Measurements from ENCODE around the gene VSIG10. TPM values are rescaled to one million over a fixed set of nuclear protein-coding genes. Genes with fewer than 3 reads are reported as not detected.
"Not testable (repeated sequence)": the region's sequence is repeated elsewhere in the genome, so short reads cannot be mapped to it uniquely, and the experiment has no call there.

VSIG10 gene
- total RNA-seq, 1 experiment from 2014 or later = 32.6 TPM

DNA sequence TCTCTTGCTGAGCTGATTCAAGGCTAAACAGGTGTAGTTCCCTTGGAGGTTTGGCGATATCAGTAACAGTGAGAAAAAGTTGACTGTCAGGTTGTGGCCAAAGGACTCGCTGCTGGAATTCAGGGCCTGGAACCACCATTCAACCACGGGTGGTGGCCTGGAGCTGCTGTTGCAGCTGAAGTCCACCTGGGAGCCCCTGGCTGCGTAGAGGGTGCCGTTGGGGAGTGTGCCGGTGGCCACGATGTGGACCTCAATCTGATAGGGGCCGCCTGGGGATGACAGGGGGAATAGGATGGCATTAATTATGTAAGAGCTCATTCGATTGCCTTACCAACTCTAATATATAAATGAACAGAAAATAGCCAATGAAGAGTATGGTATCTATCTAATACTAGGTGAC is 21.6 kb downstream of the VSIG10 start:
- no peaks in the 10 kb centered on the region for H3K27me3 ChIP-seq (replicated peaks; ENCODE audit: control insufficient read depth, insufficient read depth, low read length)
- ChIA-PET POLR2A (no interaction called here), CTCF (no interaction called here)
- no peaks in the 10 kb centered on the region for H3K4me1 Mint-ChIP-seq (ENCODE audit: low read depth, unreplicated experiment)
- no peaks in the 10 kb centered on the region for H3K36me3 ChIP-seq (ENCODE audit: control insufficient read depth, insufficient read depth, low read length)
- intact Hi-C loops (cut with micrococcal nuclease; ENCODE audit: unreplicated experiment) = no loop called here
- TF ChIP-seq, protein P1, sequence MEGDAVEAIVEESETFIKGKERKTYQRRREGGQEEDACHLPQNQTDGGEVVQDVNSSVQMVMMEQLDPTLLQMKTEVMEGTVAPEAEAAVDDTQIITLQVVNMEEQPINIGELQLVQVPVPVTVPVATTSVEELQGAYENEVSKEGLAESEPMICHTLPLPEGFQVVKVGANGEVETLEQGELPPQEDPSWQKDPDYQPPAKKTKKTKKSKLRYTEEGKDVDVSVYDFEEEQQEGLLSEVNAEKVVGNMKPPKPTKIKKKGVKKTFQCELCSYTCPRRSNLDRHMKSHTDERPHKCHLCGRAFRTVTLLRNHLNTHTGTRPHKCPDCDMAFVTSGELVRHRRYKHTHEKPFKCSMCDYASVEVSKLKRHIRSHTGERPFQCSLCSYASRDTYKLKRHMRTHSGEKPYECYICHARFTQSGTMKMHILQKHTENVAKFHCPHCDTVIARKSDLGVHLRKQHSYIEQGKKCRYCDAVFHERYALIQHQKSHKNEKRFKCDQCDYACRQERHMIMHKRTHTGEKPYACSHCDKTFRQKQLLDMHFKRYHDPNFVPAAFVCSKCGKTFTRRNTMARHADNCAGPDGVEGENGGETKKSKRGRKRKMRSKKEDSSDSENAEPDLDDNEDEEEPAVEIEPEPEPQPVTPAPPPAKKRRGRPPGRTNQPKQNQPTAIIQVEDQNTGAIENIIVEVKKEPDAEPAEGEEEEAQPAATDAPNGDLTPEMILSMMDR (IDR thresholded peaks at IDR 0.05; ENCODE audit: insufficient read depth in 1 of 2, low read depth in 1 of 2, low read length in 1 of 2, severe bottlenecking in 1 of 2, unreplicated experiment in 1 of 2) = no peak
- no peak for DNase-seq
- peaks cover 29% of the 10 kb centered on the region for H3K36me3 Mint-ChIP-seq (ENCODE audit: insufficient read depth, unreplicated experiment)
- no peak overlapping the region for H3K27ac Mint-ChIP-seq (ENCODE audit: unreplicated experiment)
- no peaks in the 10 kb centered on the region for H3K9me3 Mint-ChIP-seq (ENCODE audit: unreplicated experiment)
- 0 out of 2 replicates have a peak, but pooled peaks cover 3% of the 10 kb centered on the region for H3K4me1 ChIP-seq
- no peak overlapping the region for H3K4me3 ChIP-seq (ENCODE audit: low read depth, low read length)
- H3K9me3 ChIP-seq = no peaks in the 10 kb centered on the region
- no peak overlapping the region for H3K4me3 Mint-ChIP-seq (ENCODE audit: unreplicated experiment)
- BruUV-seq (replicated peaks) = no TSS peak
- no peaks in the 10 kb centered on the region for H3K27me3 Mint-ChIP-seq (ENCODE audit: insufficient read depth, unreplicated experiment)

DNA sequence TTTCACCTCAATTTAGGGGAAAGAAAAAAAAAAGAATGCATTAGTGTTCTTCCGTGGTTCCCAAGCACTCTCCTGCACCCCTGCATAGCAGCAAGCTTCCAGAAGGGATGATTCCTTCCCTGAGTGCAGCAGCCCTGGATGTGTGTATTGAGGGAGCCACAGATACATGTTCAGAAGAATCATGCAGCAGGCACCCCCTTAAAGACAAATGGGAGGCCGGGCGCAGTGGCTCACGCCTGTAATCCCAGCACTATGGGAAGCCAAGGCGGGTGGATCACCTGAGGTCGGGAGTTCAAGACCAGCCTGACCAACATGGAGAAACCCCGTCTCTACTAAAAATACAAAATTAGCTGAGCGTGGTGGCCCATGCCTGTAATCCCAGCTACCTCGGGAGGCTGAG is 22.3 kb downstream of the VSIG10 start:
- H3K4me1 Mint-ChIP-seq (ENCODE audit: low read depth, unreplicated experiment); H3K27me3 ChIP-seq (replicated peaks; ENCODE audit: control insufficient read depth, insufficient read depth, low read length); H3K9me3 Mint-ChIP-seq (ENCODE audit: unreplicated experiment); H3K4me1 ChIP-seq; BruUV-seq (replicated peaks); intact Hi-C loops (cut with micrococcal nuclease; ENCODE audit: unreplicated experiment); H3K27me3 Mint-ChIP-seq (ENCODE audit: insufficient read depth, unreplicated experiment); H3K4me3 ChIP-seq (ENCODE audit: low read depth, low read length); H3K36me3 ChIP-seq (ENCODE audit: control insufficient read depth, insufficient read depth, low read length); H3K27ac Mint-ChIP-seq (ENCODE audit: unreplicated experiment); DNase-seq; POLR2A ChIA-PET; H3K9me3 ChIP-seq; H3K4me3 Mint-ChIP-seq (ENCODE audit: unreplicated experiment); CTCF ChIA-PET: not testable (repeated sequence)
- peaks cover 29% of the 10 kb centered on the region for H3K36me3 Mint-ChIP-seq (ENCODE audit: insufficient read depth, unreplicated experiment)

DNA sequence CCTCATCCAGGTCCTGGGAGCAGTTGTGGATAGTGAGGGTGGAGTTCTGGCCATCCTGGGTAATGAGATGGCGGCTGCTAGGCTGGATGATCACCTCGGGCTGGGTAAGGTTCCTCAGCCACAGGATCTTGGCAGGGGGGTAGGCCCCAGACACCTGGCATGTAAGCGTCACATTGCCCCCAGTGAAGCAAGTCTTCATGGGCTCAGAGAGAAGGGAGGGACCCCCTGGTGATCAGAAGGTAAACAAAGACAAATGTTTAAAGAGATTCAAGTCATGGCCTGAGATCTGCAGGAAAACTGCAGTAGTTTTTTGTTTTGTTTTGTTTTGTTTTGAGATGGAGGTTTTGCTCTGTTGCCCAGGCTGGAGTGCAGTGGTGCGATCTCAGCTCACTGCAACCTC is 30.0 kb downstream of the VSIG10 start:
- no peaks in the 10 kb centered on the region for H3K36me3 ChIP-seq (ENCODE audit: control insufficient read depth, insufficient read depth, low read length)
- peaks cover 10% of the 10 kb centered on the region for H3K36me3 Mint-ChIP-seq (ENCODE audit: insufficient read depth, unreplicated experiment)
- H3K27me3 ChIP-seq (replicated peaks; ENCODE audit: control insufficient read depth, insufficient read depth, low read length) = no peaks in the 10 kb centered on the region
- DNase-seq = no peak
- H3K9me3 ChIP-seq = no peaks in the 10 kb centered on the region
- CTCF ChIA-PET = no interaction called here
- H3K4me1 ChIP-seq = peaks cover 6% of the 10 kb centered on the region; the same call in 1 of the 2 replicates
- no TSS peak for BruUV-seq (replicated peaks)
- no peak overlapping the region for H3K4me3 ChIP-seq (ENCODE audit: low read depth, low read length)
- no peak overlapping the region for H3K4me3 Mint-ChIP-seq (ENCODE audit: unreplicated experiment)
- H3K27me3 Mint-ChIP-seq (ENCODE audit: insufficient read depth, unreplicated experiment) = no peaks in the 10 kb centered on the region
- TF ChIP-seq, protein P1 (IDR thresholded peaks at IDR 0.05; ENCODE audit: insufficient read depth in 1 of 2, low read depth in 1 of 2, low read length in 1 of 2, severe bottlenecking in 1 of 2, unreplicated experiment in 1 of 2) = no peak
- POLR2A ChIA-PET = no interaction called here
- peaks cover 10% of the 10 kb centered on the region for H3K4me1 Mint-ChIP-seq (ENCODE audit: low read depth, unreplicated experiment)
- intact Hi-C loops (cut with micrococcal nuclease; ENCODE audit: unreplicated experiment) = no loop called here
- H3K27ac Mint-ChIP-seq (ENCODE audit: unreplicated experiment) = no peak overlapping the region
- H3K9me3 Mint-ChIP-seq (ENCODE audit: unreplicated experiment) = no peaks in the 10 kb centered on the region

DNA sequence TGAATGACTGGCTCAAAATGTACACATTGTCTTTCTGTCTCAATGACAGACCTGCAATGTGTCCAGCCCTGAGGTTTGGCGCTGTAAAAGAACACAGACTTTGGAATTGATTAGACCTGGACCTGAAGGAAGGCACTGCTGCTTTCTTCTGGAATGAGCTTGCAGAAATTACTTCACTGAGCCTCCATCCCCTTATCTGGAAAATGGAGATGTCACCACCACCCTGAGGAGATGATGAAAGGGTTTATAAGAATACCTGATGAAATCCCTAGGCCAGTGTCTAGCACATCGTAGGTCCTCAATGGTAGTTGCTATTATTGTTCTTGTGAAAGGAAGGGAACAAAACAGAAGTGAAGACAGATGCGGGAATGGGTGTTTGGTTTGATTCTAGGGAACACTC is 33.2 kb downstream of the VSIG10 start:
- peak overlapping the region; percentile 92 for H3K27ac Mint-ChIP-seq (ENCODE audit: unreplicated experiment)
- H3K27me3 Mint-ChIP-seq (ENCODE audit: insufficient read depth, unreplicated experiment) = no peaks in the 10 kb centered on the region
- intact Hi-C loops (cut with micrococcal nuclease; ENCODE audit: unreplicated experiment) = no loop called here
- ChIA-PET CTCF (interaction anchor here (0.7 kb wide), 1 partner anchor 34 kb away, joined by 3 read pairs; no protein-coding TSS in a partner anchor), POLR2A (no interaction called here)
- DNase-seq = peak in 1 of 2 experiments; percentile 34
- peaks cover 21% of the 10 kb centered on the region for H3K36me3 Mint-ChIP-seq (ENCODE audit: insufficient read depth, unreplicated experiment)
- Histone ChIP-seq H3K36me3 (ENCODE audit: control insufficient read depth, insufficient read depth, low read length) (no peaks in the 10 kb centered on the region), H3K4me3 (ENCODE audit: low read depth, low read length) (no peak overlapping the region), H3K9me3 (no peaks in the 10 kb centered on the region), H3K27me3 (replicated peaks; ENCODE audit: control insufficient read depth, insufficient read depth, low read length) (no peaks in the 10 kb centered on the region), H3K4me1 (peaks cover 7% of the 10 kb centered on the region; the same call in 1 of the 2 replicates)
- TF ChIP-seq, protein P1 (IDR thresholded peaks at IDR 0.05; ENCODE audit: insufficient read depth in 1 of 2, low read depth in 1 of 2, low read length in 1 of 2, severe bottlenecking in 1 of 2, unreplicated experiment in 1 of 2) = no peak
- BruUV-seq (replicated peaks) = no TSS peak
- H3K4me1 Mint-ChIP-seq (ENCODE audit: low read depth, unreplicated experiment) = peaks cover 17% of the 10 kb centered on the region
- H3K4me3 Mint-ChIP-seq (ENCODE audit: unreplicated experiment) = peak overlapping the region; percentile 19
- H3K9me3 Mint-ChIP-seq (ENCODE audit: unreplicated experiment) = no peaks in the 10 kb centered on the region

All from Caco-2 (cell line).